ENCODE results near the gene C6orf163.

GRCh38 chr6:87364602-87365252 lies 20.1 kb downstream of the C6orf163 start:
- TF ChIP-seq CTCF (IDR thresholded peaks at IDR 0.05; ENCODE audit: low read depth, low read length, poor library complexity, severe bottlenecking), result no peak
- TF ChIP-seq EZH2phosphoT487 (IDR thresholded peaks at IDR 0.05; ENCODE audit: borderline replicate concordance, low read length), result no peak
